ENCODE measurements around the gene ZFHX2.

ZFHX2 gene

DNA sequence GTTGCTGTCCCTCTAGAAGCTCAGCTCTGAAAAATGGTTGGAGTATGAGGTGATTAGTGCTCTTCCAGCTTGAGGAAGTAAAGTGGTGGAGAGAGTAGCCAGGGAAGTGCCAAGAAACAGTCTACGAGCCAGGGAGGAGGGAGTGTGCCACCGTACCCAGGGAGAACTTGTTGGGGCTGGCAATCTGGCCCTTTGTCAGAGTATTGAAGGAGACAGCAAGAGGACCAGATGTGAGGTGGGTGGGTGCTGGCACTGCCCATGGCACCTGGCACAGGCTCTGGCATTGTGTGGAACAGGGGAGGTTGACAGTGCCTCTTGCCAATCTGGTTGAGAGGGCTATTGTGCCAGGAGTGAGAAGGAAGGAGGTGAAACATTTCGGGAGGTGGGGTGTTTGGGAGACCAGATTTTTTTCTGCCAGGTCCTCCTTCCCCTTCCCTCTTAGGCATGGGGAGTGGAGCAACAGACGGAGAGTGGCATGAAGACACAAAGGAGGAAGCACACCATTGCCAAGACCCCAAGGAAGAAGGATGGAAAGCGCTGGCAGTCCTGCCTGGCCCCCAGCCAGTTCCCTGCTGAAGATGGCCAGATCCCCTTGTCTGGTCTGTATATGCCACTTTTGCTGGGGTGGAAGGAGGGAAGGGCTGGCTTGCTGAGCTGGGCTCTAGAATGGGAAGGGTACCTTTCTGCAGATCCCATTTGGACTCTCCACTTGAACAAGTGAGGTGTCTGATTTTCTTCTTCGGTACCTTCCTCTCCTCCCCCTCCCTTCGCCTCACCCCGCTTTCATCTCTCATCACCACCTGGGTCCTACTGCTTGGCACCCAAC is 37.5 kb downstream of the ZFHX2 start:
- DNase-seq: no peak

- no peak for DNase-seq
These were observed 38.4 kb downstream of the ZFHX2 start for GRCh38 chr14:23513005-23513817.

GRCh38 chr14:23512156-23512555 is 39.4 kb downstream of the ZFHX2 start:
- peak; percentile 69 for DNase-seq

DNA sequence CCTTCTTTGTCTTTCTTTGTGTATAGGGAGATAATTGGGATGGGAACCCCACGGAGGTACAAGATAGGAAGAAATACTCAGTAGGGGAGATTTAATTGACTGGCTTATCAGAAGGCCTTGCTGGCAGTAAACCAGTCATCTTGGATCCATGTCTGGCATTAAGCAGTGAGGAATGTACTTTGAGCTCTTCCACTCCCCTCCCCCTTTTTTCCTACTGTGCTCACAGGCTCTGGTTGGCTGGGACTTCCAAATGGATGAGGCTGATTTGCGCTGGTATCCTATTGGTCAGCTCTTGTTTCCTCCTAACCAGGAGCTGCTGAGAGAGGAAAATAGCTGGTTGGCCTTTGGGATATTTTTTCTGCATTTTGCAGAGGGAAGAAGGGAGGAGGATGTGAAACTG is 57.3 kb downstream of the ZFHX2 start:
- no peak for DNase-seq

DNA sequence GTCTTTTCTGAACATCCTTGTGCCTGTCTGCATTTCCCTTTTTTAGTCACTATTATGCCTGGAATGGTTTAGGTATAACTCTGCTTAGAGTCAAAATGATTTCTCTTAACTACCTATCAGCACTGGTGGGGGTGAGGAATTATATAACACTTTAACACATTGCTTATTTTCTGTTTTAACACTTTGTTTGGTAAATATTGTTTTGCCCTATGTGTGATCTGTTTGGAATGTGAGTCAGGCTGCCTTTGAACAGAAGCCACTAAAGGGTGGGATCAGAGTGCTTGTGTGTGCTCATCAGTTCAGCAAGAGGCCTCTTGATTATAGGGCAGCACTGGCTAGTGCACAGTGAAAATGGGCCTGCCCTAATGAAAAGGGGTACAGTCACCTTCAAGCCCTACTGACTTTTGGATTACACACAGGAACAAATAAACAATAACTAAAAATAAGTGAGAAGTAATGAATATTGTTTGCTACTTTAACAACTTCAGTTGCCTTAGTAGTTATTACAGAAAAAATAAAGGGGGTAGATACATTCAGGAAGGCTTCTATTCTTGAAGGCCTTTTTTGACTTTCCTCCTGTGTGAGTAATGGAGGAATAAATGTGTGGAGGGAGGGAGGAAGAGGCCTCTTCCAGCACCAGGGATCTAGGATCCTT is 58.8 kb downstream of the ZFHX2 start:
- peak; percentile 71 for DNase-seq

DNA sequence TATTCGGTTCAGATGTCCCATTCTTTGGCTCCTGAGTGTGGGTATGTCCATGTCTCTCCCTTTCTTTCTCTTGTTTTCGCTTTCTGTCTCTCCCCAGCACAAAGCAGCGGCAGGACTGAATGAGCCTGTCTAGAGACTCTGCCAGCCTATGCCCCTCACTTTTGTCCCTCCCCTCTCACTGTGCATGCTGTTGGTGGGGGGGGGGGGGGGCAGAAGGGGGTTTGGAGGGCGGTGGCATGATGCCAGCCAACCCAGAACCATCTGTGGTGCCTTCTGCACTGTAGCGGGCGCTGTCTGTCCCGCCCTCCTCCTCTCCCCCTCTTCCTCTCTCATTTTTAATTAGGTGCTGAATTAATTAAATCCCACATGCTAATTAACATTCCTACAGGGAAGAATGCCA is 64.3 kb downstream of the ZFHX2 start:
- no peak for DNase-seq

DNA sequence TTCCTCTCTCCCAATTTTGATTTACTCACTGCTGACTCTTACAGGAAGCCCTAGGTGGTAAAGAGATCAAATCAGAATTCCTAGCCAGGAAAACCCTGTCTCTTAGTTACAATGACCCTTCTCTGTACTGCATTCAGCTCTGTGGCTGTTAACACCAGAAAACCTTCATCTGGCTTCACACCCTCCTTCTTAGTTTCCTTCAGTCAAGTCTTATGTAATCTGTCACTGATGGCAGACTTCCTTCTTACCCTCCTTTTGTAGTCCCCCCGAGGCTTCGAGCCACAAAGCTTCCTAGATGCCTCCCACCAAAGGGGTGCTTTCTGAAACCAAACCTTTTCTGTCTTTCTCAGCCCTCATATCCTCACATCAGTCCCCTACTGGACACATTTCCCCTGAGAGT is 65.5 kb downstream of the ZFHX2 start:
- no peak for DNase-seq

DNA sequence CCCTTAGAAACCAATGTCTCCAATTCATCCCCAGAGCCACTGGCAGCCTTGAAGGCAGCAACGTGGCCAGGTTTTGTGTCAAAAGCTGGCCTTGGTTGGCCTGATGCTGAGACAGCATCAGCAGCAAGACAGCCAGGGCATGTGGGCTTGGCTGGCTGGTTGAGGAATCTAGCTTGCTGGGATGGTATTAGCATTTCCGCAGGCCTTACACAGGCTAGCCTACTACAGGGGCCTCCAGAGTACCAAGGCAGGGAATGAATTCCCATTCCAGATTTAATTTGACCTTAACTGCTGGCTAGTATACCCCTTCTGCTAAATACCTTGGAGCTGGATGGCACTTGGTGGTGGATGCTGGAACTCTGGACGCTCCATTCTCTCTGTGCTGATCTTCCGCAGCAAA is 66.2 kb downstream of the ZFHX2 start:
- DNase-seq: no peak

GRCh38 chr14:23483236-23483854 is 68.2 kb downstream of the ZFHX2 start:
- DNase-seq: peak; percentile 73

DNA sequence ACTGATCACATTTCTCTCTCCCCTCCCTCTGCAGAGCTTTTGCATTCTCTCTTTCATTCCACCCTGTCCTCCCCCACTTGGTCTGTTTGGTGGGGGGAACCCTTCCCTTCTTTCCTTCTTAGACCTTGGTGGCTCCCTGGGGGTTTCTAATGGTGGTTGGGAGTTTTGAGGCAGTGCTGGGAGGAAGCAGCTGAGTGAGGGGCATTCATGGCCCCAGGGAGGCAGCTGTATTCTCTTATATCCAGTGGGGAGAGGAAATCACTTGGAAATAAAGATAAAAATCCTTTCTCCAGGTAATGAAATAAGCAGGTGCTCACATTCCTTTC is 68.8 kb downstream of the ZFHX2 start:
- no peak for DNase-seq

DNA sequence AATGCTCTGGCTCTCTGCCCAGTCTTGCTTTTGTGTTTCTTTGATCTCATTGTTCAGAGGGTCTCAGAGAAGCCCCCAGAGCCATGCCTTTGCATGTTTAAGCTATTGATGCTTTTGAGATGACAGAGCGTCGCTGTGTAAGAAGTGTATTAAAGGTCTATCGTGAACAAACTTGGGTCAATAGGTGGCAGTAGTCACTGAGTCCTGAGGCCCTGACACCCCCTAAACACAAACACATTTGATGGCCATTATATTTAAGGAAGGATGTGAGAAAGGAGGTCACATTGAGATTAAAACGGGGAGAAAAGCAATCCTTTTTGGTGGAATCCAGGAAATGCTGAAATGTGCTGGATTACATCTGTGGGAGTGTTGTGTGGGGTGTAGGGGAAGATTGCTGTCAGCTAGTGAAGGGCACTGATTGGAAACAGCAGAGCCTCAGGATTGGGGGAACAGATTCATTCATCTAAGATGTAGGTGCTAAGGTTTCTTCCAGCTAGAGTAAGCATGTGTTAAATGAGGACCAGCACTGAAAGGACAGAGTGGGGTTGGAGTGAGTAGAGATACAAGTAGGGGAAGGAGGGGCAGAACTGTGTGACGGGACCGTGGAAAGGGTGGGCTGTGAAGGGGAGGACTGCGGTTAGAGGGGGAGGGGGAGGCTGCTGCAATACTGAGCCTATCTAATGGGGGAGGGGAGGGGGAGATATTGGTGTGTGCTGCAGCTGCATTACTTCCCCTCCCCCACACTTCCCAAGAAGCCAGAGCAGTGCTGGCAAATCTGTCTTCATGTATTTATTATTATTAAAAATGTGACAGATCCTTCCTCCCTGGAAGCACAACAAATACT is 69.4 kb downstream of the ZFHX2 start:
- no peak for DNase-seq

GRCh38 chr14:23481362-23481970 is 70.1 kb downstream of the ZFHX2 start:
- peak; percentile 10 for DNase-seq

- DNase-seq: peak; percentile 75
These were observed 73.3 kb downstream of the ZFHX2 start for GRCh38 chr14:23478109-23478759.

GRCh38 chr14:23470947-23471346 is 80.6 kb downstream of the ZFHX2 start:
- DNase-seq: no peak

Data from DMS53 (cell line).